Endothelial cell of umbilical vein (primary cell): ENCODE results near the gene PPP1R8. TPM values are rescaled to one million over a fixed set of nuclear protein-coding genes. Genes with fewer than 3 reads are reported as not detected.

Experiments used
- BruUV-seq: library from RNA; stranded (reverse); fragments of 400-500 nt; replicated peaks from 2 replicates; lab custom pipeline; 2021; lab: Mats Ljungman, UMichigan
- CTCF ChIA-PET: fragments of 300-600, 350-600 bp; sonication (Branson Sonifier 250); formaldehyde crosslinking; loops from one replicate; lab custom pipeline; 2021; ENCODE audit warnings: antibody characterized with exemption, inconsistent platforms; lab: Charles Lee
- POLR2A ChIA-PET: fragments of 300-600, 350-600 bp; sonication (Branson Sonifier 250); formaldehyde crosslinking; loops from one replicate; lab custom pipeline; 2021; ENCODE audit warnings: antibody characterized with exemption, inconsistent platforms; lab: Charles Lee
- DNase-seq: peaks from one replicate; pipeline ENCODE4 v3.0.0-alpha.2; 2011; ENCODE audit warnings: low read depth, low spot score
- FAIRE-seq: peaks from 2 replicates; lab custom pipeline; 2011; peaks lifted over from hg19 to GRCh38; lab: Jason Lieb, UNC
- H2AFZ ChIP-seq: 2 replicates; pipeline ENCODE4 v1.6.0; 2012; ENCODE audit warnings: low read depth, low read length, control low read depth, inconsistent platforms
- H3K27ac ChIP-seq: 2 replicates; pipeline ENCODE4 v1.5.1; 2011; ENCODE audit warnings: low read depth, mild to moderate bottlenecking, control low read depth, low read length, moderate library complexity; ENCODE audit not compliant: insufficient read depth
- H3K27me3 ChIP-seq, 2 experiments: 2 replicates each; pipeline versions ENCODE4 v1.6.0 to v1.6.1; 2011; ENCODE audit warnings: low read length in 2 of 2, mixed read lengths in 1 of 2; ENCODE audit not compliant: control insufficient read depth in 2 of 2, insufficient read depth in 2 of 2
- H3K36me3 ChIP-seq, 2 experiments: 2 replicates in 1 of 2; 3 replicates in 1 of 2; pipeline ENCODE4 v1.5.1; 2011; ENCODE audit warnings: low read length in 2 of 2, mild to moderate bottlenecking in 1 of 2, moderate library complexity in 1 of 2; ENCODE audit not compliant: control insufficient read depth in 2 of 2, insufficient read depth in 2 of 2; ENCODE audit errors: extremely low read depth in 1 of 2
- H3K4me1 ChIP-seq: 3 replicates; pipeline ENCODE4 v1.5.1; 2011; ENCODE audit warnings: mild to moderate bottlenecking, low read length; ENCODE audit not compliant: control insufficient read depth, insufficient read depth; ENCODE audit errors: extremely low read depth
- H3K4me2 ChIP-seq: 2 replicates; pipeline ENCODE4 v1.6.1; 2011; ENCODE audit warnings: low read length, control low read depth, mixed read lengths; ENCODE audit not compliant: insufficient read depth
- H3K4me3 ChIP-seq, 3 experiments: fragments of 200-600 bp in 1 of 3; sonication (generic), shearing (Covaris generic) in 1 of 3; replicated peaks in 1 of 3; 2 replicates each; pipeline ENCODE4 v1.5.1; 2011 to 2016; ENCODE audit warnings: control low read depth in 3 of 3, low read length in 3 of 3, mild to moderate bottlenecking in 2 of 3, inconsistent platforms in 1 of 3, low read depth in 1 of 3, moderate library complexity in 1 of 3; ENCODE audit not compliant: insufficient read depth in 1 of 3
- H3K79me2 ChIP-seq: 2 replicates; pipeline ENCODE4 v1.6.0; 2012; ENCODE audit warnings: low read length, inconsistent platforms; ENCODE audit not compliant: control insufficient read depth, insufficient read depth
- H3K9ac ChIP-seq: replicated peaks from 2 replicates; pipeline ENCODE3; 2011; ENCODE audit warnings: low read length, control low read depth; ENCODE audit not compliant: insufficient read depth; ENCODE audit errors: extremely low read depth
- H3K9me1 ChIP-seq: replicated peaks from 3 replicates; pipeline ENCODE4 v1.6.0; 2011; ENCODE audit warnings: mild to moderate bottlenecking, low read length; ENCODE audit not compliant: control insufficient read depth, insufficient read depth; ENCODE audit errors: extremely low read depth
- H3K9me3 ChIP-seq: replicated peaks from 2 replicates; pipeline ENCODE4 v1.5.1; 2012; ENCODE audit warnings: low read length, inconsistent platforms; ENCODE audit not compliant: control insufficient read depth, insufficient read depth
- H4K20me1 ChIP-seq: replicated peaks from 2 replicates; pipeline ENCODE3; 2011; ENCODE audit warnings: mild to moderate bottlenecking, low read length; ENCODE audit not compliant: control insufficient read depth, insufficient read depth; ENCODE audit errors: extremely low read depth
- EZH2 ChIP-seq: IDR thresholded peaks from 2 replicates; pipeline ENCODE4 v1.6.1; 2012; ENCODE audit warnings: borderline replicate concordance, low read depth, mild to moderate bottlenecking, moderate library complexity, low read length, inconsistent platforms; ENCODE audit not compliant: severe bottlenecking
- FOS ChIP-seq: IDR thresholded peaks from 2 replicates; pipeline ENCODE4 v1.6.1; 2011; ENCODE audit warnings: mild to moderate bottlenecking, low read length, moderate library complexity, borderline replicate concordance; ENCODE audit not compliant: insufficient read depth
- GATA2 ChIP-seq: IDR thresholded peaks from 2 replicates; pipeline ENCODE4 v1.7.0; 2011; ENCODE audit warnings: low read depth, mild to moderate bottlenecking, moderate library complexity, mixed read lengths, low read length; ENCODE audit not compliant: insufficient read length, insufficient read depth
- JUN ChIP-seq: IDR thresholded peaks from 2 replicates; pipeline ENCODE4 v1.6.1; 2011; ENCODE audit warnings: borderline replicate concordance, low read depth; ENCODE audit not compliant: insufficient read length, insufficient read depth
- MYC ChIP-seq: IDR thresholded peaks from one replicate; pipeline ENCODE4 v1.6.1; 2011; ENCODE audit warnings: mild to moderate bottlenecking, low read depth, low read length
- POLR2A ChIP-seq: IDR thresholded peaks from 2 replicates; pipeline ENCODE4 v1.6.1; 2012; ENCODE audit warnings: low read depth, mild to moderate bottlenecking, control low read depth, low read length
- POLR2AphosphoS5 ChIP-seq: IDR thresholded peaks from 2 replicates; pipeline ENCODE4 v1.6.1; 2012; ENCODE audit warnings: low read depth, mild to moderate bottlenecking, control low read depth, low read length, moderate library complexity; ENCODE audit not compliant: insufficient read depth
- dilution Hi-C: fragments of 300-500 bp; cut with MboI; formaldehyde crosslinking; loops from one replicate; pipeline ENCODE4 v1.15.0; 2019; ENCODE audit warnings: low sequenced_read_pairs; ENCODE audit not compliant: extremely low pct_ligation_motif_present
- intact Hi-C: fragments of 100-400 bp; cut with micrococcal nuclease; formaldehyde crosslinking; loops from one replicate; pipeline ENCODE4 v1.10.0; 2022
- polyA plus RNA-seq, 4 experiments: library from polyadenylated mRNA; depleted of rRNA in 3 of 4; stranded (reverse) in 3 of 4; unstranded in 1 of 4; fragments of >200 nt; gene quantifications; 2 replicates each; pipeline versions ENCODE4 v1.2.1 to v1.2.3, GENCODE V29; 2011 to 2012; ENCODE audit warnings: missing spikeins in 1 of 4
- total RNA-seq: library from RNA; stranded (reverse); gene quantifications from 2 replicates; pipeline ENCODE4 v1.2.3, GENCODE V29; 2021
- TF ChIP-seq, protein P1 (sequence below), 2 donors: IDR thresholded peaks; 1 replicate in 1 of 2; 2 replicates in 1 of 2; pipeline ENCODE4 v1.5.1; 2011; ENCODE audit warnings: low read length in 2 of 2, mild to moderate bottlenecking in 2 of 2, moderate library complexity in 2 of 2, control low read depth in 1 of 2, inconsistent platforms in 1 of 2, low read depth in 1 of 2; ENCODE audit not compliant: insufficient read depth in 1 of 2; ENCODE audit errors: extremely low read depth in 1 of 2
- TF ChIP-seq, protein P2 (sequence below): IDR thresholded peaks from 2 replicates; pipeline ENCODE4 v1.6.1; 2011; ENCODE audit not compliant: insufficient read depth, insufficient read length

Gene PPP1R8
- total and polyA plus RNA-seq, 2 donors (not counting 3 experiments of a cell fraction or from before 2014, with no cell fraction given) = 39.0 to 48.5 TPM

DNA sequence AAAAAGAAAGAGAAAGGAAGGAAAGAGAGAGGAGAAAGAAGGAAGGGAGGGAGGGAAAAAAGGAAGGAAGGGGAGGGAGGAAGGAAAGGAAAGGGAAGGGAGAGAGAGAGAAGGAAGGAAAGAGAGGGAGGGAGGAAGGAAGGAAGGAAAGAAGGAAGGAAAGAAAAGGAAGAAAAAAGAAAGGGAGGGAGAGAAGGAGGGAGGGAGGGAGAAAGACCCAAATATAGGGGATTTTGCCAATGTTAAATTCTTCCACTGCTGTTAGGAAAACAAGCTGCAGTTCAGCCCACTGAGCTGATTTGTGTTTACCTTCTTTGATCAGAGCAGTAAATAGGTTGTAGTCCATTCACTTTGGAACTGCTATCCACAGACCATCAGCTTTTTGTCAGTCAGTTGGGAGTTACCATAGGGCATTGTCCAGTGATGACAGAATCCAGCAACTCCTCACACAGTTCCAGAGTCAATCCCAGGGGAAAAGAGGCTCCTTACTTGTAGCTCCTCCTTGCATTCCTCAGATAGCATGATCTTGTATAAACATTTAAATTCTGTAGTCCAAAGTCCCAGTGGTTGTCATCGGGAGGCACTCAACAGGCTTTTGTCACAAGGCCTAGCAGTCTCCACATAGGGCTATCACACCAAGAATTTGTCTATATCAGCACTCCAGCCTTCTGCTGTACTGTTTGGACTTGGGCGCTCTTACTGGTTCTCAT is 13.5 kb upstream of the PPP1R8 start:
- FAIRE-seq = no peak
- CTCF ChIA-PET = interaction anchor here (0.6 kb wide), 1 partner anchor 846 kb away, joined by 3 read pairs; no protein-coding TSS in a partner anchor
- no TSS peak for BruUV-seq

More for the DNA sequence above, 13.5 kb upstream of the PPP1R8 start:
- intact Hi-C loops (no loop called here), dilution Hi-C loops (no loop called here)
- no peak overlapping the region for H3K4me2 ChIP-seq
- H3K4me3 ChIP-seq = no peak overlapping the region
- H3K27ac ChIP-seq = no peak overlapping the region
- no peaks in the 10 kb centered on the region for H3K9me1 ChIP-seq
- H3K9ac ChIP-seq = no peak overlapping the region
- DNase-seq = no peak
- no peaks in the 10 kb centered on the region for H3K9me3 ChIP-seq
- peaks cover 2% of the 10 kb centered on the region for H4K20me1 ChIP-seq
- H2AFZ ChIP-seq = no peak overlapping the region
- no peaks in the 10 kb centered on the region for H3K79me2 ChIP-seq
- H3K27me3 ChIP-seq = no peaks in the 10 kb centered on the region
- POLR2A ChIA-PET = interaction anchor here (0.6 kb wide), 1 partner anchor 165 kb away, joined by 4 read pairs; no protein-coding TSS in a partner anchor
- no peaks in the 10 kb centered on the region for H3K4me1 ChIP-seq
- TF ChIP-seq, protein P1, sequence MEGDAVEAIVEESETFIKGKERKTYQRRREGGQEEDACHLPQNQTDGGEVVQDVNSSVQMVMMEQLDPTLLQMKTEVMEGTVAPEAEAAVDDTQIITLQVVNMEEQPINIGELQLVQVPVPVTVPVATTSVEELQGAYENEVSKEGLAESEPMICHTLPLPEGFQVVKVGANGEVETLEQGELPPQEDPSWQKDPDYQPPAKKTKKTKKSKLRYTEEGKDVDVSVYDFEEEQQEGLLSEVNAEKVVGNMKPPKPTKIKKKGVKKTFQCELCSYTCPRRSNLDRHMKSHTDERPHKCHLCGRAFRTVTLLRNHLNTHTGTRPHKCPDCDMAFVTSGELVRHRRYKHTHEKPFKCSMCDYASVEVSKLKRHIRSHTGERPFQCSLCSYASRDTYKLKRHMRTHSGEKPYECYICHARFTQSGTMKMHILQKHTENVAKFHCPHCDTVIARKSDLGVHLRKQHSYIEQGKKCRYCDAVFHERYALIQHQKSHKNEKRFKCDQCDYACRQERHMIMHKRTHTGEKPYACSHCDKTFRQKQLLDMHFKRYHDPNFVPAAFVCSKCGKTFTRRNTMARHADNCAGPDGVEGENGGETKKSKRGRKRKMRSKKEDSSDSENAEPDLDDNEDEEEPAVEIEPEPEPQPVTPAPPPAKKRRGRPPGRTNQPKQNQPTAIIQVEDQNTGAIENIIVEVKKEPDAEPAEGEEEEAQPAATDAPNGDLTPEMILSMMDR (IDR thresholded peaks at IDR 0.05; ENCODE audit: extremely low read depth in 1 of 2, insufficient read depth in 1 of 2, low read depth in 1 of 2, low read length in 2 of 2) = no peak
- TF ChIP-seq, protein P2, sequence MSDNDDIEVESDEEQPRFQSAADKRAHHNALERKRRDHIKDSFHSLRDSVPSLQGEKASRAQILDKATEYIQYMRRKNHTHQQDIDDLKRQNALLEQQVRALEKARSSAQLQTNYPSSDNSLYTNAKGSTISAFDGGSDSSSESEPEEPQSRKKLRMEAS = no peak
- TF ChIP-seq EZH2 = no peak
- TF ChIP-seq POLR2AphosphoS5 = no peak
- TF ChIP-seq GATA2 = no peak
- no peak for TF ChIP-seq MYC
- TF ChIP-seq FOS = no peak
- TF ChIP-seq JUN = no peak
- no peak for TF ChIP-seq POLR2A
- H3K36me3 ChIP-seq = peaks cover 16 to 23% of the 10 kb centered on the region in 2 experiments
